Measurements from ENCODE around the gene KIF5A.

KIF5A gene

GRCh38 chr12:57622293-57623245 is 72.7 kb downstream of the KIF5A start:
- no peak for DNase-seq

- DNase-seq = no peak
These were observed 73.5 kb downstream of the KIF5A start for GRCh38 chr12:57623385-57623784.

GRCh38 chr12:57623811-57624390 is 74.1 kb downstream of the KIF5A start:
- no peak for DNase-seq

GRCh38 chr12:57624441-57625220 is 74.8 kb downstream of the KIF5A start:
- DNase-seq = no peak

GRCh38 chr12:57625261-57626032 is 75.6 kb downstream of the KIF5A start:
- no peak for DNase-seq

GRCh38 chr12:57626111-57626920 is 76.5 kb downstream of the KIF5A start:
- DNase-seq = no peak

GRCh38 chr12:57626921-57627445 is 77.1 kb downstream of the KIF5A start:
- DNase-seq = no peak

- DNase-seq = no peak
These were observed 77.8 kb downstream of the KIF5A start for GRCh38 chr12:57627501-57628279.

GRCh38 chr12:57628280-57629191 is 78.7 kb downstream of the KIF5A start:
- no peak for DNase-seq

GRCh38 chr12:57629897-57630471 is 80.1 kb downstream of the KIF5A start:
- no peak for DNase-seq

- no peak for DNase-seq
These were observed 81.1 kb downstream of the KIF5A start for GRCh38 chr12:57630891-57631433.

GRCh38 chr12:57631566-57632072 is 81.8 kb downstream of the KIF5A start:
- DNase-seq = no peak

GRCh38 chr12:57632073-57632957 is 82.5 kb downstream of the KIF5A start:
- DNase-seq = no peak

GRCh38 chr12:57632958-57633840 is 83.4 kb downstream of the KIF5A start, which contains the start of gene B4GALNT1:
TSS of gene B4GALNT1 (minus strand) at chr12:57633201. CDS start at chr12:57632132, 1,069 bp downstream.
- DNase-seq = no peak

Data from NCI-H524 treated with DMSO at 0.1 percent for 48 hours (cell line).